Immature natural killer cell (primary cell): ENCODE data around the gene TRAF4. TPM values are rescaled to one million over a fixed set of nuclear protein-coding genes. Genes with fewer than 3 reads are reported as not detected.

Experiments
- DNase-seq, 3 donors: peaks; one replicate each; pipeline ENCODE4 v3.0.0; 2022; ENCODE audit warnings: mixed read lengths in 1 of 3
- H3K27ac Mint-ChIP-seq, 6 donors: one replicate each; pipeline ENCODE4 v1.8.0; 2020; ENCODE audit warnings: mixed read lengths in 6 of 6, mild to moderate bottlenecking in 5 of 6, inconsistent platforms in 4 of 6, moderate library complexity in 3 of 6
- H3K27me3 Mint-ChIP-seq, 3 donors: one replicate each; pipeline ENCODE4 v1.8.0; 2020 to 2021; ENCODE audit warnings: low read depth in 3 of 3, mild to moderate bottlenecking in 3 of 3, mixed read lengths in 3 of 3, moderate library complexity in 3 of 3, inconsistent platforms in 1 of 3
- H3K36me3 Mint-ChIP-seq, 3 donors: one replicate each; pipeline ENCODE4 v1.8.0; 2020; ENCODE audit warnings: mixed read lengths in 3 of 3, inconsistent platforms in 2 of 3, mild to moderate bottlenecking in 2 of 3
- H3K4me1 Mint-ChIP-seq, 2 donors: one replicate each; pipeline ENCODE4 v1.8.0; 2020; ENCODE audit warnings: inconsistent platforms in 2 of 2, mild to moderate bottlenecking in 2 of 2, mixed read lengths in 2 of 2, moderate library complexity in 1 of 2
- H3K4me3 Mint-ChIP-seq, 5 donors: one replicate each; pipeline ENCODE4 v1.8.0; 2020; ENCODE audit warnings: mild to moderate bottlenecking in 5 of 5, mixed read lengths in 5 of 5, inconsistent platforms in 3 of 5, moderate library complexity in 3 of 5
- H3K9me3 Mint-ChIP-seq, 6 donors: one replicate each; pipeline ENCODE4 v1.8.0; 2020; ENCODE audit warnings: mild to moderate bottlenecking in 6 of 6, mixed read lengths in 6 of 6, inconsistent platforms in 4 of 6, moderate library complexity in 3 of 6
- polyA plus RNA-seq, 3 donors: library from polyadenylated mRNA; unstranded; fragments of 300-500 nt; fragmentation: Illumina TruSeq; gene quantifications; one replicate each; pipeline ENCODE4 v1.2.3, GENCODE V29; 2021

The TRAF4 gene
- polyA plus RNA-seq, 3 donors from 2014 or later: 2.5 to 5.1 (median 2.7) TPM

GRCh38 chr17:28741358-28742349 is 2.2 kb upstream of the TRAF4 start:
- peak overlapping the region in 3 of 5 donors; percentile 13 to 18 (median 17) for H3K4me3 Mint-ChIP-seq
- no peak overlapping the region for H3K27ac Mint-ChIP-seq
- DNase-seq: no peak
- peaks cover 2 to 12% (median 5%) of the 10 kb centered on the region in 3 donors for H3K27me3 Mint-ChIP-seq
- H3K9me3 Mint-ChIP-seq: no peaks in the 10 kb centered on the region
- no peaks in the 10 kb centered on the region for H3K36me3 Mint-ChIP-seq
- H3K4me1 Mint-ChIP-seq: peaks cover 10 to 22% of the 10 kb centered on the region in 2 donors

GRCh38 chr17:28744104-28744971 is 527 bp downstream of the TRAF4 start:
- no peaks in the 10 kb centered on the region for H3K36me3 Mint-ChIP-seq
- peak overlapping the region; percentile 83 to 94 (median 86) for H3K4me3 Mint-ChIP-seq
- peak; percentile 42 to 52 (median 49) for DNase-seq
- peaks cover 10 to 22% of the 10 kb centered on the region in 2 donors for H3K4me1 Mint-ChIP-seq
- H3K27me3 Mint-ChIP-seq: peaks cover 2 to 12% (median 5%) of the 10 kb centered on the region in 3 donors
- peak overlapping the region; percentile 69 to 94 (median 83) for H3K27ac Mint-ChIP-seq
- no peaks in the 10 kb centered on the region for H3K9me3 Mint-ChIP-seq

GRCh38 chr17:28744972-28745785 is 1.4 kb downstream of the TRAF4 start:
- H3K27ac Mint-ChIP-seq: peak overlapping the region; percentile 69 to 94 (median 83)
- DNase-seq: peak in 2 of 3 donors; percentile 18 to 21
- peaks cover 10 to 25% of the 10 kb centered on the region in 2 donors for H3K4me1 Mint-ChIP-seq
- H3K9me3 Mint-ChIP-seq: no peaks in the 10 kb centered on the region
- peaks cover 2 to 12% (median 5%) of the 10 kb centered on the region in 3 donors for H3K27me3 Mint-ChIP-seq
- H3K36me3 Mint-ChIP-seq: no peaks in the 10 kb centered on the region
- H3K4me3 Mint-ChIP-seq: peak overlapping the region; percentile 83 to 94 (median 86)

- H3K4me3 Mint-ChIP-seq: peak overlapping the region in 3 of 5 donors; percentile 27 to 50 (median 29)
- H3K27me3 Mint-ChIP-seq: peaks cover 2 to 12% (median 5%) of the 10 kb centered on the region in 3 donors
- H3K36me3 Mint-ChIP-seq: no peaks in the 10 kb centered on the region
- H3K27ac Mint-ChIP-seq: peak overlapping the region in 1 of 6 donors; percentile 22
- no peak for DNase-seq
- H3K9me3 Mint-ChIP-seq: no peaks in the 10 kb centered on the region
- peaks cover 10 to 25% of the 10 kb centered on the region in 2 donors for H3K4me1 Mint-ChIP-seq
These were observed 2.1 kb downstream of the TRAF4 start for GRCh38 chr17:28745786-28746411.

GRCh38 chr17:28746611-28747050 is 2.8 kb downstream of the TRAF4 start:
- H3K4me3 Mint-ChIP-seq: peak overlapping the region in 1 of 5 donors; percentile 29
- H3K4me1 Mint-ChIP-seq: peaks cover 10 to 25% of the 10 kb centered on the region in 2 donors
- H3K36me3 Mint-ChIP-seq: no peaks in the 10 kb centered on the region

GRCh38 chr17:28747051-28747691 is 3.4 kb downstream of the TRAF4 start:
- Mint-ChIP-seq H3K4me3 (no peak overlapping the region), H3K27ac (peak overlapping the region in 1 of 6 donors; percentile 17), H3K27me3 (peaks cover 2 to 12% (median 5%) of the 10 kb centered on the region in 3 donors), H3K36me3 (no peaks in the 10 kb centered on the region), H3K4me1 (peaks cover 10 to 25% of the 10 kb centered on the region in 2 donors), H3K9me3 (no peaks in the 10 kb centered on the region)
- DNase-seq: no peak

More at GRCh38 chr17:28746611-28747050, 2.8 kb downstream of the TRAF4 start:
- Mint-ChIP-seq H3K27me3 (peaks cover 2 to 12% (median 5%) of the 10 kb centered on the region in 3 donors), H3K9me3 (no peaks in the 10 kb centered on the region), H3K27ac (peak overlapping the region in 2 of 6 donors; percentile 22 to 57)
- no peak for DNase-seq

- Mint-ChIP-seq H3K27ac (peak overlapping the region in 1 of 6 donors; percentile 23), H3K4me1 (peaks cover 10 to 23% of the 10 kb centered on the region in 2 donors), H3K4me3 (no peak overlapping the region), H3K27me3 (peaks cover 1 to 11% (median 5%) of the 10 kb centered on the region in 3 donors), H3K36me3 (no peaks in the 10 kb centered on the region), H3K9me3 (no peaks in the 10 kb centered on the region)
- DNase-seq: no peak
These were observed 4.3 kb downstream of the TRAF4 start for GRCh38 chr17:28747801-28748750.

GRCh38 chr17:28748852-28749515 is 5.2 kb downstream of the TRAF4 start:
- H3K4me3 Mint-ChIP-seq: no peak overlapping the region
- DNase-seq: no peak
- H3K36me3 Mint-ChIP-seq: no peaks in the 10 kb centered on the region
- no peaks in the 10 kb centered on the region for H3K9me3 Mint-ChIP-seq
- H3K27me3 Mint-ChIP-seq: peaks cover 0 to 9% (median 5%) of the 10 kb centered on the region in 3 donors
- peak overlapping the region in 1 of 6 donors; percentile 28 for H3K27ac Mint-ChIP-seq
- H3K4me1 Mint-ChIP-seq: peaks cover 10 to 20% of the 10 kb centered on the region in 2 donors

GRCh38 chr17:28749516-28750177 is 5.8 kb downstream of the TRAF4 start:
- Mint-ChIP-seq H3K4me3 (no peak overlapping the region), H3K9me3 (no peaks in the 10 kb centered on the region), H3K27ac (no peak overlapping the region), H3K36me3 (no peaks in the 10 kb centered on the region), H3K27me3 (peaks cover 0 to 6% (median 2%) of the 10 kb centered on the region in 3 donors), H3K4me1 (peaks cover 6 to 17% of the 10 kb centered on the region in 2 donors)
- DNase-seq: no peak

- Mint-ChIP-seq H3K9me3 (no peaks in the 10 kb centered on the region), H3K27me3 (peaks cover 0 to 2% (median 1%) of the 10 kb centered on the region in 3 donors), H3K4me1 (peaks cover 0 to 11% of the 10 kb centered on the region in 2 donors), H3K4me3 (no peak overlapping the region), H3K27ac (peak overlapping the region in 1 of 6 donors; percentile 29), H3K36me3 (no peaks in the 10 kb centered on the region)
- peak; percentile 85 to 86 (median 86) for DNase-seq
These were observed 6.6 kb downstream of the TRAF4 start for GRCh38 chr17:28750178-28751047.
